ENCODE measurements around the gene HERC2. TPM values are rescaled to one million over a fixed set of nuclear protein-coding genes. Genes with fewer than 3 reads are reported as not detected.

HERC2 gene
- total RNA-seq, 1 experiment from 2014 or later: 69.7 TPM

- DNase-seq (ENCODE audit: low read depth, low spot score) (no peak), ATAC-seq (no peak)
- Histone ChIP-seq H3K27ac (ENCODE audit: low read length) (no peak overlapping the region), H3K27me3 (ENCODE audit: control insufficient read depth, insufficient read depth, low read length) (no peaks in the 10 kb centered on the region), H3K9me3 (ENCODE audit: control insufficient read depth, insufficient read depth, low read depth, low read length) (no peaks in the 10 kb centered on the region), H3K4me1 (ENCODE audit: control insufficient read depth, insufficient read depth, low read length) (no peaks in the 10 kb centered on the region), H3K36me3 (ENCODE audit: control insufficient read depth, insufficient read depth, low read length) (peaks cover 6% of the 10 kb centered on the region), H3K4me3 (ENCODE audit: low read depth in 2 of 2, low read length in 2 of 2) (no peak overlapping the region)
- ChIA-PET POLR2A (no interaction called here), CTCF (no interaction called here)
- in situ Hi-C loops (cut with HindIII; ENCODE audit: low pct_unique_long_range_greater_than_20kb, low sequenced_read_pairs) (no loop called here), intact Hi-C loops (cut with micrococcal nuclease; ENCODE audit: unreplicated experiment) (no loop called here)
- TF ChIP-seq TCF7L2 (IDR thresholded peaks at IDR 0.05; ENCODE audit: low read depth, low read length) (no peak), CTCF (IDR thresholded peaks at IDR 0.05) (no peak), POLR2AphosphoS5 (IDR thresholded peaks at IDR 0.05; ENCODE audit: low read depth, low read length) (no peak), SIN3A (IDR thresholded peaks at IDR 0.05; ENCODE audit: borderline replicate concordance, insufficient read depth, low read depth, low read length) (no peak), REST (IDR thresholded peaks at IDR 0.05; ENCODE audit: insufficient read depth in 1 of 2, low read depth in 2 of 2, low read length in 1 of 2) (no peak)
- BruUV-seq (replicated peaks): no TSS peak
These were observed 154.9 kb downstream of the HERC2 start for GRCh38 chr15:28167042-28167441.

GRCh38 chr15:28165791-28166190 is 156.2 kb downstream of the HERC2 start:
- BruUV-seq (replicated peaks): no TSS peak
- ATAC-seq (no peak), DNase-seq (ENCODE audit: low read depth, low spot score) (no peak)
- H3K27me3 ChIP-seq (ENCODE audit: control insufficient read depth, insufficient read depth, low read length): no peaks in the 10 kb centered on the region
- H3K4me1 ChIP-seq (ENCODE audit: control insufficient read depth, insufficient read depth, low read length): no peaks in the 10 kb centered on the region
- TF ChIP-seq CTCF (IDR thresholded peaks at IDR 0.05): no peak
- TF ChIP-seq REST (IDR thresholded peaks at IDR 0.05; ENCODE audit: insufficient read depth in 1 of 2, low read depth in 2 of 2, low read length in 1 of 2): no peak
- no peak for TF ChIP-seq SIN3A (IDR thresholded peaks at IDR 0.05; ENCODE audit: borderline replicate concordance, insufficient read depth, low read depth, low read length)
- no peak for TF ChIP-seq POLR2AphosphoS5 (IDR thresholded peaks at IDR 0.05; ENCODE audit: low read depth, low read length)
- no peak for TF ChIP-seq TCF7L2 (IDR thresholded peaks at IDR 0.05; ENCODE audit: low read depth, low read length)
- no peaks in the 10 kb centered on the region for H3K9me3 ChIP-seq (ENCODE audit: control insufficient read depth, insufficient read depth, low read depth, low read length)
- in situ Hi-C loops (cut with HindIII; ENCODE audit: low pct_unique_long_range_greater_than_20kb, low sequenced_read_pairs): no loop called here
- ChIA-PET CTCF (no interaction called here), POLR2A (no interaction called here)
- H3K4me3 ChIP-seq (ENCODE audit: low read depth in 2 of 2, low read length in 2 of 2): no peak overlapping the region
- H3K36me3 ChIP-seq (ENCODE audit: control insufficient read depth, insufficient read depth, low read length): peaks cover 6% of the 10 kb centered on the region
- intact Hi-C loops (cut with micrococcal nuclease; ENCODE audit: unreplicated experiment): no loop called here
- no peak overlapping the region for H3K27ac ChIP-seq (ENCODE audit: low read length)
